ENCODE results near the gene SCAP.
"Not testable (repeated sequence)": the region's sequence is repeated elsewhere in the genome, so short reads cannot be mapped to it uniquely, and the experiment has no call there.

The SCAP gene

GRCh38 chr3:47480267-47480666 is 4.5 kb upstream of the SCAP start:
- not testable (repeated sequence) for DNase-seq

- no peak for DNase-seq
Observed at GRCh38 chr3:47479826-47480160, 4.1 kb upstream of the SCAP start.

DNA sequence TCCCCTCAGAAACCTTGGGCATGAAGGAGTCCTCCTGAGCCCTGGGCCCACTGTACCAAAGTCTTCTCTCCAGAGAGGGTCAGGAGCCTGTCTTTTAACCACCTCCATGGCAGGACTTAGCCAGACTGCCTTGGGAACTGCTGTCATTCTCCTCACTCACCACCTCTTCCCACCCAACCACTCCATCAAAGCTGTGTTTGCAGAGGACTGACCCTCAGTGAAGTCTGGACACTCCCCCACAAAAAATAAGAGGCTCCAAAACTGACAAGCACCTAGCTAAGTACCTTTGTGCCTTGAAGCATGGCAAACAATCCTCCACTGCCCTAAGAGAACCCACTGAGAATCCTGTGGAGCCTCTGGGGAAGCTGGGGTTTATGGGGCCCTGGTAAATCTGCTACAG is 2.3 kb upstream of the SCAP start:
- no peak for DNase-seq

GRCh38 chr3:47476644-47477199 is 981 bp upstream of the SCAP start:
- no peak for DNase-seq

GRCh38 chr3:47476330-47476626 is 537 bp upstream of the SCAP start:
- DNase-seq = no peak

DNA sequence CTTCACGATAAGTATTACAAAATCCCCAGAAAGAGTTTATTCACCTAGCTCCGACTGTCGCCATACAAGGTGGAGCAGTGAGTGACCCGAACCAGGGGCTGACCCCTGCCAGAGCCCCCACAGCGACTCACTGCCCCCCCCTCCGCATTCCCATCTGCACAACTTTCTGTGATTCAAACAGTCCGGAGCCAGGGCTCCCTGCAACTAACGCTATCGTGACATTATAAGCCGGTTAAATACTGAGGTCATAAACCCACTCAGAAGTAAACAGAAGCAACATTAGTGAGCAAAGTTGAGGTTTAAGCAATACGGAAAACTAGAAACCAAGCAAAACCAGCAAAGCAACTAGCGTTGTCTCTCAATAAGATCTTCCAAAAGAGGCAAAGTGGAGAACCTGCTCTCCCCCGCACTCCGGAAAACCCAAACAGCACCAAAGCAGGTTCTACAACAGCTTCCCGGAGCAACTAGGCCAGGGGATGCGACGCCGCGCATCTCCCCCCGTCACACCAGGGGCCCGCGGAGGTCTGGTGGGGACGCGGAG is 642 bp downstream of the SCAP start:
- DNase-seq = peak; percentile 24

DNA sequence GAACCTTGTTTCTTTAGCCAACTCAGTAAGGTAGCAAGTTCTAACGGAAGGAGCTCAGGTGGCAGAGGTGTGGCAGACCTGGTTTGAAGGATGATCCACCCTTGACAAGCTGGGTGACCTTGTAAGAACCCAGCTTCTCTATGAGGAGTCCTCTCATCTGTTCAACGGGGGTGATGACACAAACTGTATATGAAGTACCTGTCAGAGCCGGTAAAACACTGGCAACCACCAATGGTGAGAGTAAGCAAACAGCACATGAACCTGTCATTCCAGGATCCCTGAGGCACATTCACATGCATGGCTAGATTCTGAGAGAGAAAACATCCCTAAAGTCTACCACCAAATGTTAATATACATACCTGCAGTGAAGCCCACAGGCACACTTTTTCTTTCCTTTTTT is 2.4 kb downstream of the SCAP start:
- DNase-seq = no peak

DNA sequence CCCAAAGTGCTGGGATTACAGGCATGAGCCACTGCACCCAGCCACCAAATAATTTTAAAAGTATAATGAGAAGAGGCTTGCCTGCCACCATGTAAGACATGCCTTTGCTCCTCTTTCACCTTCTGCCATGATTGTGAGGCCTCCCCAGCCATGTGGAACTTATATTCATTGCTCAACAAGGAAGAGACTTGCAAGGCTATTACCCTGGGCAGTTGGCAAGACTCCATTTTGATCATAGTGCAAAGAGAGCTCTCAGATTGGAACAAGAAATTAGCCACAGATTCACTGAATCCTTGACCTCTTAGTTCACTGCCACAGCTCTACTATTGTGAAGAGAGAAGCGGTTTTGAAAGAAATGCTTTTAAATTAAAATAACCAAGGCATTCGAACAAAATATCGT is 6.1 kb downstream of the SCAP start:
- DNase-seq = no peak

- DNase-seq = not testable (repeated sequence)
Observed at GRCh38 chr3:47468315-47468714, 7.4 kb downstream of the SCAP start.

DNA sequence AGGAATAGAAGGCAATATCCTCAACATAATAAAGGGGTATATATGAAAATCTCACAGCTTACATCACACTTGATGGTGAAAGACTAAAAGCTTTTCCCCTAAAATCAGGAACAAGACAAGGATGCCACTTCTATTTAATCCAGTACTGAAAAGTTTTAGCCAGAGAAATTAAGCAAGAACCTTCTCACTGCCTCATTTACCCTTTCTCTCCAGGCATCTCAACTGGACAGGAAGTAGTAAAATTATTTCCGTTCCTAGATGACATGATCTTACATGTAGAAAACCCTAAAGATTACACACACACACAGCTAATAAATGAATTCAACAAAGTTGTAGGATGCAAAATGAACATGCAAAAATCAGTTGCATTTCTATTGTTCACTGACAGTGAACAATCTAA is 11.2 kb downstream of the SCAP start:
- no peak for DNase-seq

- not testable (repeated sequence) for DNase-seq
Observed at GRCh38 chr3:47459534-47460085, 16.1 kb downstream of the SCAP start.

DNA sequence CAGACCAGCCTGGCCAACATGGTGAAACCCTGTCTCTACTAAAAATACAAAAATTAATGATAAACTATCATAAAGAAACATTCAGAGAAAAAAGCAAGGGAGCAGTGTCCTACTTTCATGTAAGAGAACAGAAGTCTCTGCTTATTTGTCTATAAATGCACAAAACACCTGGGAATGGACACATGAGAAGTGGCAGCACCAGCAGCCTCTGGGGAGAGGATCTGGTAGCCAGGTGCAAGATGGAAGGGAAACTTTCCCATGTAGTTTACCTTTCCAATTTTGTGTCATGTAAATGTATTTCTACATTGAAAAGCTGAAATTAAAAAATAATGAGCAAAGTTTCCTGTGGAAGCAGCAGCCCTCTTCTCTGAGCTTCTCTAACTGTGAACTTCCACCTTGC is 18.8 kb downstream of the SCAP start:
- DNase-seq = no peak

- DNase-seq = no peak
Observed at GRCh38 chr3:47455806-47456452, 19.8 kb downstream of the SCAP start.

DNA sequence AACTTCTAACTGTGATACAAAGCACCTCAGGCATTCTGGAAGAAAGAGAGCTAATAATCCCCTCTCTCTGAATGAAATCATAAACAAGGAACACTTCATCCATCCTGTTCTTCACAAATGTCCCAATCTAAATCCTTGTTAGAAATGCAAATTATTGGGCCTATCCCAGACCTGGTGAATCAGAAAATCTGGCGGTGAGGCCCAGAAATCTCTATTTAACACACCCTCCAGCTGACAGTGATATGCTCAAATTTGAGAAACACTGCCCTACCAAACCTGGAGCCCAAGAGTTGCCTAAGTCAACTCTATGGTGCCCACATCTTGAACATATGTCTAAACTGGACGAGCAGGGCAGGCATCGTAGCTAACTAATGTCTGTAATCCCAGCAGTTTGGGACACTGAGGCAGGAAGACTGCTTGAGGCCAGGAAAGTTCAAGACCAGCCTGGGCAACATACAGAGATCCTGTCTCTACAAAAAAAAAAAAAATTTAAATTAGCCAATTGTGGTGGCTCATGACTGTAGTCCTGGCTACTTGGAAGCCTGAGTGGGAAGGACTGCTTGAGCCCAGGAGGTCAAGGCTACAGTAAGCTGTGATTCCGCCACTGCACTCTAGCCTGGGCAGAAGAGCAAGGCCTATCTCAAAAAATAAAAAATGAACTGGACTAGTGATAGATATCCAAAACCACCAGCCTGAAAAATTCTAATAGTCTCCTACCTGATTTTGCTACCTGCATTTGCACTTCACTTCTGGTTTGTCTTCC is 23.1 kb downstream of the SCAP start:
- DNase-seq = no peak

DNA sequence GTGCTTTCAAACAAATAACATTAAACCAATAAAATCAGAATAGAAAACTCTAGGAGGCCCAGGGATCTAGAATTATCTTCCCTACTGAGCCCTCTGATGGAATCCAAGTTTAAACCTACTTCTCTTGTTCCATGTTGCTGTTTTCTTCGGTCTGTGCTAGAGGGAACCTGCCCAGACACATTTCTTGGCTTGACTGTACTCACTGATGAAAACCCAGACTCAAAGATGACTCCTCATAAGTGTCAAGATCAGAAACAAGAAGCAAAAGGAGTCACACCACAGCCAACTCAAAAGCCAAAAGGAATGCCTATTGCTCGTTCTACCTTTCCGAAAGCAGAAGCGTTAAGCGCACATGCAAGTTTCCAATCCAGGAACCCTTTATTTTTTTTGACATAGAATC is 31.6 kb downstream of the SCAP start:
- DNase-seq = no peak

- DNase-seq = no peak
Observed at GRCh38 chr3:47443611-47443995, 32.1 kb downstream of the SCAP start.

DNA sequence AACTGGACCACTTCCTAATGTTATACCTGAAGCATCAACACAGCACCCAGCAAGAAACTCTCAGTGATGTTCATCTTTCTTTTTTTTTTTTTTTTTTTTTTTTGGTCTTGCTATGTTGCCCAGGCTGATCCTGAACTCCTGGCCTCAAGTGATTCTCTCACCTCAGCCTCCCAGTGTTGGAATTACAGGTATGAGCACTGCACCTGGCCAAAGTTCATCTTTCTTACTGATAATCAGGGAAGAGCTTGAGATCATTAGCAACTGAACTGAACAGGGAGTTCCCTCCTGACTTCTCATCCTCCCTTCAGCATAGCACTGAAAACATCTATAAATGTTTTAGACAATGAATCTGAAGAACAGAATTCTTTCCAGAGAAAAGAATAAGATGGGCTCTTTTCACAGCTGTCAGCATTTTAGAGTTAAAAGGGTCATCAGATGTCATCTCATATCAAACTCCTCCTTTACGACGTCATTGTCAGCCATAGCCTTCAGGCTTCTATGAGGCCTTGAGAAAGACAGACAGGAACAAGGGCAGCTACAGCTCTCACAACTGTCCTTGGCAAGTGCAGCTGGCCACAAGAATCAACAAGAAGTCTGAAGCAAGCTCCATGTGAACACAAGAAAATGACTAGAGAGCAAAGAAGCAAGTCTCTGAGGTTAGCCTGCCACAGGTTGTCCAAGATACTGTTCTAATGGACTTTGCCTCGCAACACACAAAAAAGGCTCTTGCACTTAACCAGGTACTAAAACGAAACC is 33.8 kb downstream of the SCAP start:
- no peak for DNase-seq

DNA sequence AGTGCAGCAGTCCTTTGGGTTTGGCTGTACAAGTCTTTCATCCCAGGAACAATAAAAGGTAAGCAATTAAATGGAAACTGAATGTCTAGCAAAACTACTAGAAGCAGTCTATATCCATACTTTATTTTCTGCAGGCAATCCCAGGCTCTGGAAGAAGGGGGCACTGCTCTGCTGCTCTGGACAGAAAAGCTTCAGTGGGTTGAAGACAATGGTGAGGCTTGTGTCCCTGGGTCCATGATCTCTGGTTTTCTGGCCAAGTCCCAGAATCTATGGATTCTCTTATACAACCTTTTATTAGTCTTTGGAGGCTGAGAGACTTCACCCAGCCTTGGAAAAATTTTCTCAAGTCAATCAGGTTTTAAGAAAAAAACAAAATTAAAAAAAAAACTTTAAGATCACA is 35.6 kb downstream of the SCAP start:
- no peak for DNase-seq

- DNase-seq = no peak
Observed at GRCh38 chr3:47436180-47436579, 39.6 kb downstream of the SCAP start.

DNA sequence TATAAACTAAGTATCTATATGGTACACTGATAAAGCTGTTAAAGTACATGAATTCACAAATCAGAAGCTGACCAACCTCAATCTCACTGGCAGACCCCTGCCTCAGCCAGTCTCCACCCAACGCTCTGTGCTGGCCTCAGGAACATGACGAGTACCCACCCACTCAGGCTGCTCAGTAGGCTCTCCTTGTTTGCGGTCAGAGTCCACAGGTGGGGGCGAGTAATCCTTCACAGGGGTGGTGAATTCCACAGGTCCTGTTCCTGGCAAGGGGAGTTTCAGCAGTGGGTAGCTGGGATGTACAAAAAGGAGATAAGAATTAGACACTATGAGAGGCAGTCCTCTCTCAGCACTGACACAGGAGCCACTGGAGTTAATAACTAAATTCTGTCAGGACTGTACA is 40.9 kb downstream of the SCAP start:
- no peak for DNase-seq

DNA sequence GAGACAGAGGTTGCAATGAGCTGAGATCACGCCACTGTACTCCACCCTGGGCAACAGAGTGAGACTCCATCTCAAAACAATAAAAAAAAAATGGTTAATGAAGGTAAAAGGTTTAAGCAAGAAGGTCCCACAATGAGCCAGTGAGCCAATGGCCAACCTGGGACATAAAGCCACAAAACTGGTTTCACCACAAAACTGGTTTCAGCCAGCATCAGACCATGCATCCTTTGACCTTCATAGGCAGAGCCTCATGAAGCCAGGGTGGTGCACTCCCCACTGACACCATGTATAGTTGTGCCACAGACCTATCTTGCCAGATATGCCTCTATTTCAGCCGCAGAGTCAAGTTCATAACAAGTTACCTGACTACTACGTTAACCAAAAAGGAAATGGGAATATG is 41.9 kb downstream of the SCAP start:
- no peak for DNase-seq

DNA sequence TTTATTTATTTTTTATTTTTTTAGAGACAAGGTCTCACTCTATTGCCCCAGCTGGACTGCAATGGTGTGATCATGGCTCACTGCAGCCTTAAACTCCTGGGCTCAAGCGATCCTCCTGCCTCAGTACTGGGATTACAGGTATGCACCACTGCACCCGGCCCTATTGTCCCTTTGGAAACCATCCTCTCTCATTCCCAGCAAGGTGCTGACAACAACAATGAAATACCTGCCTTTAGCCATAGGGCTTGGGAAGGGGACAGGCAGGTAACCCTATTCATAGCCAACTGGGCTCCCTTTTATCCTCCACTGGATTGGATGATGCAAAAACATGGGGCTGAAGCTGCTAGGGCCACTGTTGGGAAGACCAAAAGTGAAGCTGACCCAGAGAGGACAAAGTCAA is 43.1 kb downstream of the SCAP start:
- DNase-seq = no peak

DNA sequence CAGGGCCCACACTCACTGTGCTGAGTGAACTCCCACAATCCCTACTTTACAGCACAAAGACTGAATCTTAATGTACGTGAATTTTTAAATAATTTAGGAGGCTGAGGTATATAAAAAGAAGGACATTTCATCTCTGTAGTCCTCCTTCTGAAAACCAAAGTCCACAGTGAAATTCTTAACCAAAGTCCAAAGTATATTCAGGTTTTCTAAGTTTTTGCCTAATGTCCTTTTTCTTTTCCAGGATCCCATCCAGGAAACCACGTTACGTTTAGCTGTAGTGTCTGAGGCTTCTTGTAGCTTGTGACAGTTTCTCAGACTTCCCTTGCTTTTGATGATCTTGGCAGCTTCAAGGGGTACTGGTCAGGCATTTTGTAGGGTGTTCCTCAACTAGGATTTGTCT is 44.5 kb downstream of the SCAP start:
- no peak for DNase-seq

GRCh38 chr3:47430606-47431005 is 45.1 kb downstream of the SCAP start:
- no peak for DNase-seq
